Lower leg skin (tissue), 3 donors: ENCODE results near the gene C1orf50.

ENCODE experiments used
- POLR2A ChIP-seq, 2 donors: fragments of 450-650 bp; IDR thresholded peaks; one replicate each; pipeline ENCODE4 v1.6.1; 2016 to 2017; ENCODE audit warnings: antibody characterized with exemption in 2 of 2, mild to moderate bottlenecking in 1 of 2, moderate library complexity in 1 of 2
- TF ChIP-seq, protein P1 (sequence below), 3 donors: fragments of 450-650 bp; IDR thresholded peaks; one replicate each; pipeline ENCODE4 v1.5.1; 2016; ENCODE audit warnings: antibody characterized with exemption in 3 of 3, mild to moderate bottlenecking in 3 of 3, moderate library complexity in 2 of 3

GRCh38 chr1:42783092-42783491 lies 16.0 kb downstream of the C1orf50 start:
- no peak for TF ChIP-seq POLR2A (IDR thresholded peaks at IDR 0.05)
- TF ChIP-seq, protein P1, sequence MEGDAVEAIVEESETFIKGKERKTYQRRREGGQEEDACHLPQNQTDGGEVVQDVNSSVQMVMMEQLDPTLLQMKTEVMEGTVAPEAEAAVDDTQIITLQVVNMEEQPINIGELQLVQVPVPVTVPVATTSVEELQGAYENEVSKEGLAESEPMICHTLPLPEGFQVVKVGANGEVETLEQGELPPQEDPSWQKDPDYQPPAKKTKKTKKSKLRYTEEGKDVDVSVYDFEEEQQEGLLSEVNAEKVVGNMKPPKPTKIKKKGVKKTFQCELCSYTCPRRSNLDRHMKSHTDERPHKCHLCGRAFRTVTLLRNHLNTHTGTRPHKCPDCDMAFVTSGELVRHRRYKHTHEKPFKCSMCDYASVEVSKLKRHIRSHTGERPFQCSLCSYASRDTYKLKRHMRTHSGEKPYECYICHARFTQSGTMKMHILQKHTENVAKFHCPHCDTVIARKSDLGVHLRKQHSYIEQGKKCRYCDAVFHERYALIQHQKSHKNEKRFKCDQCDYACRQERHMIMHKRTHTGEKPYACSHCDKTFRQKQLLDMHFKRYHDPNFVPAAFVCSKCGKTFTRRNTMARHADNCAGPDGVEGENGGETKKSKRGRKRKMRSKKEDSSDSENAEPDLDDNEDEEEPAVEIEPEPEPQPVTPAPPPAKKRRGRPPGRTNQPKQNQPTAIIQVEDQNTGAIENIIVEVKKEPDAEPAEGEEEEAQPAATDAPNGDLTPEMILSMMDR (IDR thresholded peaks at IDR 0.05): no peak
